Kasumi-1 (cell line): Measurements from ENCODE around the gene CHN2.
"Not testable (repeated sequence)": the region's sequence is repeated elsewhere in the genome, so short reads cannot be mapped to it uniquely, and the experiment has no call there.

ENCODE experiments used
- DNase-seq, 2 experiments: peaks; one replicate each; lab custom pipeline; 2025; lab: John Stamatoyannopoulos, UW

Gene CHN2

GRCh38 chr7:29496355-29497020 lies 301.9 kb downstream of the CHN2 start:
- DNase-seq, result no peak

- DNase-seq, result no peak
Measured at GRCh38 chr7:29499932-29500331, 305.4 kb downstream of the CHN2 start.

- no peak for DNase-seq
Measured at GRCh38 chr7:29500719-29501118, 306.1 kb downstream of the CHN2 start.

- no peak for DNase-seq
Measured at GRCh38 chr7:29502133-29502532, 307.6 kb downstream of the CHN2 start.

GRCh38 chr7:29505931-29506330 lies 311.4 kb downstream of the CHN2 start:
- no peak for DNase-seq

GRCh38 chr7:29508608-29509007 lies 314.0 kb downstream of the CHN2 start:
- no peak for DNase-seq

- no peak for DNase-seq
Measured at GRCh38 chr7:29510028-29510427, 315.5 kb downstream of the CHN2 start.

- DNase-seq, result no peak
Measured at GRCh38 chr7:29511337-29511736, 316.8 kb downstream of the CHN2 start.

GRCh38 chr7:29511851-29512250 lies 317.3 kb downstream of the CHN2 start:
- DNase-seq, result no peak

- DNase-seq, result no peak
Measured at GRCh38 chr7:29516491-29516890, 321.9 kb downstream of the CHN2 start.

GRCh38 chr7:29518616-29519015 lies 324.0 kb downstream of the CHN2 start:
- no peak for DNase-seq

- DNase-seq, result no peak
Measured at GRCh38 chr7:29523728-29524127, 329.2 kb downstream of the CHN2 start.

- DNase-seq, result no peak
Measured at GRCh38 chr7:29527505-29528108, 333.0 kb downstream of the CHN2 start.

GRCh38 chr7:29528526-29528925 lies 334.0 kb downstream of the CHN2 start:
- DNase-seq, result not testable (repeated sequence)
